HCT116 (cell line): Measurements from ENCODE around the gene MICALL1.

ENCODE experiments used
- CEBPB ChIP-seq: IDR thresholded peaks from 2 replicates; pipeline ENCODE4 v1.6.1; 2012; ENCODE audit warnings: low read depth
- EZH2 ChIP-seq: fragments of 200-600 bp; sonication (generic); IDR thresholded peaks from 2 replicates; pipeline ENCODE4 v1.6.1; 2017; ENCODE audit warnings: antibody characterized with exemption, mixed run types
- EZH2phosphoT487 ChIP-seq: fragments of 200-600 bp; IDR thresholded peaks from 2 replicates; pipeline ENCODE4 v1.6.1; 2018; ENCODE audit warnings: antibody characterized with exemption, borderline replicate concordance
- POLR2A ChIP-seq: IDR thresholded peaks from 2 replicates; pipeline ENCODE4 v1.7.0; 2011; ENCODE audit warnings: borderline replicate concordance; ENCODE audit not compliant: insufficient read depth, insufficient read length; ENCODE audit errors: extremely low read depth
- POLR2AphosphoS5 ChIP-seq: IDR thresholded peaks from 2 replicates; pipeline ENCODE4 v1.6.1; 2011; ENCODE audit warnings: mild to moderate bottlenecking, low read depth, low read length, moderate library complexity
- TF ChIP-seq, protein P1 (sequence below), 3 experiments: fragments of 200-600 bp in 1 of 3; sonication (generic) in 1 of 3; IDR thresholded peaks in 2 of 3; conservative IDR thresholded peaks in 1 of 3; 2 replicates each; pipeline ENCODE4 v1.5.1; 2012 to 2017; ENCODE audit warnings: low read depth in 2 of 3, low read length in 2 of 3, antibody characterized with exemption in 1 of 3, borderline replicate concordance in 1 of 3, control low read depth in 1 of 3, mild to moderate bottlenecking in 1 of 3, mixed read lengths in 1 of 3, mixed run types in 1 of 3, moderate library complexity in 1 of 3; ENCODE audit not compliant: insufficient read depth in 1 of 3
- TF ChIP-seq, protein P2 (sequence below): IDR thresholded peaks from 2 replicates; pipeline ENCODE4 v1.6.1; 2012; ENCODE audit warnings: low read depth

GRCh38 chr22:37957232-37957631 lies 51.1 kb downstream of the MICALL1 start:
- TF ChIP-seq CEBPB (no peak), POLR2AphosphoS5 (no peak), EZH2 (no peak), EZH2phosphoT487 (no peak), POLR2A (no peak)
- TF ChIP-seq, protein P1, sequence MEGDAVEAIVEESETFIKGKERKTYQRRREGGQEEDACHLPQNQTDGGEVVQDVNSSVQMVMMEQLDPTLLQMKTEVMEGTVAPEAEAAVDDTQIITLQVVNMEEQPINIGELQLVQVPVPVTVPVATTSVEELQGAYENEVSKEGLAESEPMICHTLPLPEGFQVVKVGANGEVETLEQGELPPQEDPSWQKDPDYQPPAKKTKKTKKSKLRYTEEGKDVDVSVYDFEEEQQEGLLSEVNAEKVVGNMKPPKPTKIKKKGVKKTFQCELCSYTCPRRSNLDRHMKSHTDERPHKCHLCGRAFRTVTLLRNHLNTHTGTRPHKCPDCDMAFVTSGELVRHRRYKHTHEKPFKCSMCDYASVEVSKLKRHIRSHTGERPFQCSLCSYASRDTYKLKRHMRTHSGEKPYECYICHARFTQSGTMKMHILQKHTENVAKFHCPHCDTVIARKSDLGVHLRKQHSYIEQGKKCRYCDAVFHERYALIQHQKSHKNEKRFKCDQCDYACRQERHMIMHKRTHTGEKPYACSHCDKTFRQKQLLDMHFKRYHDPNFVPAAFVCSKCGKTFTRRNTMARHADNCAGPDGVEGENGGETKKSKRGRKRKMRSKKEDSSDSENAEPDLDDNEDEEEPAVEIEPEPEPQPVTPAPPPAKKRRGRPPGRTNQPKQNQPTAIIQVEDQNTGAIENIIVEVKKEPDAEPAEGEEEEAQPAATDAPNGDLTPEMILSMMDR (IDR thresholded peaks at IDR 0.05 in 2 of 3, conservative IDR thresholded peaks at IDR 0.05 in 1 of 3; ENCODE audit: borderline replicate concordance in 1 of 3, insufficient read depth in 1 of 3, low read depth in 2 of 3, low read length in 2 of 3), result no peak
- TF ChIP-seq, protein P2, sequence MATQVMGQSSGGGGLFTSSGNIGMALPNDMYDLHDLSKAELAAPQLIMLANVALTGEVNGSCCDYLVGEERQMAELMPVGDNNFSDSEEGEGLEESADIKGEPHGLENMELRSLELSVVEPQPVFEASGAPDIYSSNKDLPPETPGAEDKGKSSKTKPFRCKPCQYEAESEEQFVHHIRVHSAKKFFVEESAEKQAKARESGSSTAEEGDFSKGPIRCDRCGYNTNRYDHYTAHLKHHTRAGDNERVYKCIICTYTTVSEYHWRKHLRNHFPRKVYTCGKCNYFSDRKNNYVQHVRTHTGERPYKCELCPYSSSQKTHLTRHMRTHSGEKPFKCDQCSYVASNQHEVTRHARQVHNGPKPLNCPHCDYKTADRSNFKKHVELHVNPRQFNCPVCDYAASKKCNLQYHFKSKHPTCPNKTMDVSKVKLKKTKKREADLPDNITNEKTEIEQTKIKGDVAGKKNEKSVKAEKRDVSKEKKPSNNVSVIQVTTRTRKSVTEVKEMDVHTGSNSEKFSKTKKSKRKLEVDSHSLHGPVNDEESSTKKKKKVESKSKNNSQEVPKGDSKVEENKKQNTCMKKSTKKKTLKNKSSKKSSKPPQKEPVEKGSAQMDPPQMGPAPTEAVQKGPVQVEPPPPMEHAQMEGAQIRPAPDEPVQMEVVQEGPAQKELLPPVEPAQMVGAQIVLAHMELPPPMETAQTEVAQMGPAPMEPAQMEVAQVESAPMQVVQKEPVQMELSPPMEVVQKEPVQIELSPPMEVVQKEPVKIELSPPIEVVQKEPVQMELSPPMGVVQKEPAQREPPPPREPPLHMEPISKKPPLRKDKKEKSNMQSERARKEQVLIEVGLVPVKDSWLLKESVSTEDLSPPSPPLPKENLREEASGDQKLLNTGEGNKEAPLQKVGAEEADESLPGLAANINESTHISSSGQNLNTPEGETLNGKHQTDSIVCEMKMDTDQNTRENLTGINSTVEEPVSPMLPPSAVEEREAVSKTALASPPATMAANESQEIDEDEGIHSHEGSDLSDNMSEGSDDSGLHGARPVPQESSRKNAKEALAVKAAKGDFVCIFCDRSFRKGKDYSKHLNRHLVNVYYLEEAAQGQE, result no peak
